Measurements from ENCODE around the gene RALGAPA1. TPM values are rescaled to one million over a fixed set of nuclear protein-coding genes. Genes with fewer than 3 reads are reported as not detected.
"Not testable (repeated sequence)": the region's sequence is repeated elsewhere in the genome, so short reads cannot be mapped to it uniquely, and the experiment has no call there.

Gene RALGAPA1
- 100 to 1,000 TPM in 2 of 4 donors, 10 to 100 TPM in 2; 81.9 to 113 (median 99.6) TPM for total RNA-seq

DNA sequence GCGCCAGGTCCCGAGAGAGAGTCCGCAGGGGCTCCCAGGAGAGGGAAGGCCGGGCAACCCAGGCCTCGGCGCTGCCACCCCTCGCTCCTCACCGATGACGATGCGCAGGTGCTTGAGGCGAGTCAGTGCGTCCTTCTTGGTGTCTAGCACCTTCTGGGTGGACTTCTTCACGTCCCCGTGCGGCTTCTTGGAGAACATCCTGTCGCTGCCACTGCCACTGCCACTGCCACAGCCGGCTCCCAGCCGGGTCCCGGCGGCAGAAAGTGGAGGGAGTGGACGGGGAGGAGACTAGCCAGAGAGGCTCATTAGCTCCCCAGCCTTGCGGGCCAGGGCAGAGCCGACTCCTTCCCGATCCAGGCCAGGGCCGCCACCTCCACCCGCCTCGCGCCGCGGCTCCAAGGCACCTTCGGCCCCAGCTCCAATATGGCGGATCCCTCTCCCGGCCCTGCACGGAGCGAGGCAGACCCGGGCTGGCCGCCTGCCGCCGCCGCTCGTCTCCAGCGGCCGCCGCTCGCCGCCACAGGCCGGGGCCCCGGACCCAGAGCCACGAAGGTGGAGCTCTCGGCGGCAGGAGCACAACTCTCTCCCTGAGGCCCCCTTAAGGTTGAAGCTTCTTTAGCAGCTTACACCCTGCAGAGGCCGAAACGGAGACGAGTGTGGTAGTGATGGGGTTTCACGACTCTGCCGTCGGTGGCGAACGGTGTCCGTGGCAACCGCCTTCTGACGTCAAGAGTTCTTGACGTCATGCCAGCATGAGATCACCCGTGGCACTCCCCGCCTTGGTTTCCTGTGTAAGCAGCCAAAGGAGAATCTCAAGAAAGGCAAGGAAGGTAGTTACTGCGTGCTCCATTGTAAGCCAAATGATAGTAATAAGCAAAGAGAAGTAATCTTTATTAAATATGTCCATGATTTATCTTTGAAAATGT lies at the start of gene RALGAPA1:
TSS of gene RALGAPA1 (minus strand) at position 658 of the 926 bp plus-strand sequence. CDS start at position 198, 460 bp downstream.
- H3K27me3 ChIP-seq, H3K9me3 ChIP-seq, H3K36me3 ChIP-seq: not testable (repeated sequence)
- peak within 1 kb of the TSS; percentile 78 to 92 (median 91) for H3K27ac ChIP-seq
- DNase-seq (ENCODE audit: low spot score in 2 of 2) = peak; percentile 85 to 93
- TF ChIP-seq EP300 (IDR thresholded peaks at IDR 0.05) (peak in 1 of 2 donors; percentile 94), POLR2A (IDR thresholded peaks at IDR 0.05) (peak; percentile 85 to 93)
- TF ChIP-seq, protein P1, sequence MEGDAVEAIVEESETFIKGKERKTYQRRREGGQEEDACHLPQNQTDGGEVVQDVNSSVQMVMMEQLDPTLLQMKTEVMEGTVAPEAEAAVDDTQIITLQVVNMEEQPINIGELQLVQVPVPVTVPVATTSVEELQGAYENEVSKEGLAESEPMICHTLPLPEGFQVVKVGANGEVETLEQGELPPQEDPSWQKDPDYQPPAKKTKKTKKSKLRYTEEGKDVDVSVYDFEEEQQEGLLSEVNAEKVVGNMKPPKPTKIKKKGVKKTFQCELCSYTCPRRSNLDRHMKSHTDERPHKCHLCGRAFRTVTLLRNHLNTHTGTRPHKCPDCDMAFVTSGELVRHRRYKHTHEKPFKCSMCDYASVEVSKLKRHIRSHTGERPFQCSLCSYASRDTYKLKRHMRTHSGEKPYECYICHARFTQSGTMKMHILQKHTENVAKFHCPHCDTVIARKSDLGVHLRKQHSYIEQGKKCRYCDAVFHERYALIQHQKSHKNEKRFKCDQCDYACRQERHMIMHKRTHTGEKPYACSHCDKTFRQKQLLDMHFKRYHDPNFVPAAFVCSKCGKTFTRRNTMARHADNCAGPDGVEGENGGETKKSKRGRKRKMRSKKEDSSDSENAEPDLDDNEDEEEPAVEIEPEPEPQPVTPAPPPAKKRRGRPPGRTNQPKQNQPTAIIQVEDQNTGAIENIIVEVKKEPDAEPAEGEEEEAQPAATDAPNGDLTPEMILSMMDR (IDR thresholded peaks at IDR 0.05) = peak; percentile 22 to 75 (median 45)
- WGBS, 2 donors = 0 to 1% methylated on average over 25 to 37 of the region's 66 CpGs
- peak within 1 kb of the TSS; percentile 46 to 84 (median 82) for H3K4me3 ChIP-seq
- peaks cover 0 to 25% (median 13%) of the 10 kb centered on the region in 4 donors for H3K4me1 ChIP-seq

DNA sequence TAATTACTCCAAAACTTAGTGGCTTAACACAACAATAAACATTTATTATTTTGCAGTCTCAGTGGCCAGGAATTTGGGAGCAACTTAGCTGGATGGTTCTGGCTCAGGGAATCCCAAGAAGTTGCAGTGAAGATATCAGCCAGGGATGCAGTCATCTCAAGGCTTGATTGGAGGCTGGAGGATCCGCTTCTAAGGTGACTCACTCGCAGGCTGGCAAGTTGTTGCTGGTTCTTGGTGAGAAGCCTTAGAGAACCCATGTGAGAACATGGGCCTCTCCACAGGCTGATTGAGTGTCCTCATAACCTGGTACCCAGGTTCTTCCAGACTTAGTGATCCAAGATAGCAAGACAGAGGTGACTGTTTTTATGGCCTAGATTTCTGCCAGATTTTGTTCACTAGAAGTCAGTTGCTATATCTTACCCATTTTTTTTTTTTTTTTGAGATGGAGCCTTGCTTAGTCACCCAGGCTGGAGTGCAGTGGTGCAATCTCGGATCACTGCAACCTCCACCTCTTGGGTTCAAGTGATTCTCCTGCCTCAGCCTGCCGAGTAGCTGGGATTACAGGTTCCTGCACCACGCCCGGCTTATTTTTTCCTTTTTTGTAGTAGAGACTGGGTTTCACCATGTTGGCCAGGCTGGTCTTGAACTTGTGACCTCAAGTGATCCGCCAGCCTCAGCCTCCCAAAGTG lies 49.6 kb upstream of the RALGAPA1 start:
- Histone ChIP-seq H3K9me3 (no peaks in the 10 kb centered on the region), H3K36me3 (peaks cover 0 to 31% (median 0%) of the 10 kb centered on the region in 3 donors), H3K27me3 (no peaks in the 10 kb centered on the region), H3K4me1 (no peaks in the 10 kb centered on the region), H3K4me3 (no peak overlapping the region), H3K27ac (no peak overlapping the region)
- WGBS, 2 donors = 94 to 97% methylated on average over 7 of the region's 7 CpGs
- DNase-seq (ENCODE audit: low spot score in 2 of 2) = no peak
- TF ChIP-seq POLR2A (IDR thresholded peaks at IDR 0.05) (no peak), EP300 (IDR thresholded peaks at IDR 0.05) (no peak)
- TF ChIP-seq, protein P1 (IDR thresholded peaks at IDR 0.05) = no peak

- DNase-seq (ENCODE audit: low spot score in 2 of 2) = no peak
- no peak overlapping the region for H3K4me3 ChIP-seq
- 67 to 73% methylated on average over 6 of the region's 6 CpGs for WGBS, 2 donors
Observed at GRCh38 chr14:35855876-35856481, 46.9 kb upstream of the RALGAPA1 start.

DNA sequence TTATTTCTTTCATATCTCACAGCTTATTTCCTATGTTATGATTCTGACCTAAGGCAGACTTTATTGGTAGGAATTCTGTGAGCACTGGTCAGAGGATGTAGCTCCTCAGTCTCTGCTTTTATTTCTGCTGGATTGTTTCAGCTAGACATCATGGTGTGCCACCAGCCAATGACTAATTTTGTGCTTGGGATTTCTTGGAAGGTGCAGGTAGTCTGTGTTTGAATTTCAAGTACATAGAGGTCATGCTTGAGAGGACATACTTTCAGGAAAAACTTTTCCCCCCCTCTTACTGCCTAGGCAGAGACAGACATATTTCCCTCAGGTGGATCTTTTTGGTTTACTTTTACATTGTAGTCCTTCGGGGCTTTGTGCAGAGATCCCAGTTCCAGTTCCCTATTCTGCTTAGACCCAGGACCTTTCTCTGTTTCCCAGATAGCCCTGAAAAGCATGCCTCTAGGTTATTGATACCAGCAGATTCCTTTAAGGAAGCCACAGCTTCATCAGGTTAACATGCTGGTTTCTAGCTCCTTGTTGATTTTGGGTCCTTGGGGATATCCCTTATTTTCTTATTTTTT lies 45.7 kb upstream of the RALGAPA1 start:
- H3K4me3 ChIP-seq = no peak overlapping the region
- H3K4me1 ChIP-seq = no peaks in the 10 kb centered on the region
- no peak for DNase-seq (ENCODE audit: low spot score in 2 of 2)
- no peak overlapping the region for H3K27ac ChIP-seq
- no peaks in the 10 kb centered on the region for H3K27me3 ChIP-seq
- TF ChIP-seq EP300 (IDR thresholded peaks at IDR 0.05) = no peak
- TF ChIP-seq, protein P1 (IDR thresholded peaks at IDR 0.05) = no peak
- TF ChIP-seq POLR2A (IDR thresholded peaks at IDR 0.05) = no peak
- peaks cover 0 to 48% (median 0%) of the 10 kb centered on the region in 3 donors for H3K36me3 ChIP-seq
- H3K9me3 ChIP-seq = peaks cover 0 to 9% (median 0%) of the 10 kb centered on the region in 4 donors
- WGBS, 2 donors = 81 to 95% methylated on average over 1 of the region's 1 CpG

More at GRCh38 chr14:35855876-35856481, 46.9 kb upstream of the RALGAPA1 start:
- TF ChIP-seq, protein P1 (IDR thresholded peaks at IDR 0.05) = no peak
- TF ChIP-seq EP300 (IDR thresholded peaks at IDR 0.05) = no peak
- no peak for TF ChIP-seq POLR2A (IDR thresholded peaks at IDR 0.05)
- Histone ChIP-seq H3K27me3 (no peaks in the 10 kb centered on the region), H3K9me3 (peaks cover 0 to 9% (median 0%) of the 10 kb centered on the region in 4 donors), H3K4me1 (no peaks in the 10 kb centered on the region), H3K36me3 (peaks cover 0 to 37% (median 0%) of the 10 kb centered on the region in 3 donors), H3K27ac (no peak overlapping the region)
